GM12878 (cell line): ENCODE data around the gene PHB1. TPM values are rescaled to one million over a fixed set of nuclear protein-coding genes. Genes with fewer than 3 reads are reported as not detected.

Experiments
- ATAC-seq: fragments of 200-7000 bp; cut with Tn5 transposase; 3 replicates; pipeline ENCODE4 v1.9.1; 2020; ENCODE audit warnings: mild to moderate bottlenecking, moderate library complexity
- BruUV-seq: library from RNA; stranded (reverse); fragments of 400-500 nt; replicated peaks from 2 replicates; lab custom pipeline; 2021; lab: Mats Ljungman, UMichigan
- CTCF ChIA-PET: fragments of 300-600 bp; sonication (Branson Sonifier 250); formaldehyde crosslinking; extraction: SDS; loops from one replicate; lab custom pipeline; 2021; ENCODE audit warnings: inconsistent platforms; lab: Yijun Ruan, JAX
- POLR2A ChIA-PET: fragments of 350-600 bp; formaldehyde crosslinking; extraction: SDS; loops from one replicate; lab custom pipeline; 2021; ENCODE audit warnings: inconsistent platforms; lab: Charles Lee
- RAD21 ChIA-PET: fragments of 300-600 bp; sonication (Branson Sonifier 250); formaldehyde crosslinking; loops from one replicate; lab custom pipeline; 2023; ENCODE audit warnings: antibody characterized with exemption; ENCODE audit not compliant: unreplicated experiment; lab: Charles Lee
- SMC1A ChIA-PET: fragments of 300-600 bp; sonication (Branson Sonifier 250); formaldehyde crosslinking; loops from one replicate; lab custom pipeline; 2023; ENCODE audit not compliant: unreplicated experiment, uncharacterized antibody; lab: Charles Lee
- DNase-seq: peaks from one replicate; pipeline ENCODE4 v3.0.0-alpha.2; 2011; ENCODE audit warnings: low read depth, low spot score
- FAIRE-seq: peaks from 3 replicates; lab custom pipeline; 2011; peaks lifted over from hg19 to GRCh38; lab: Jason Lieb, UNC
- H2AFZ ChIP-seq: 2 replicates; pipeline ENCODE4 v1.6.0; 2011; ENCODE audit warnings: low read depth, low read length, control low read depth; ENCODE audit not compliant: control insufficient read depth
- H3K27ac ChIP-seq: 2 replicates; pipeline ENCODE4 v1.5.1; 2011; ENCODE audit warnings: control low read depth; ENCODE audit not compliant: control insufficient read depth, insufficient read depth
- H3K27me3 ChIP-seq, 2 experiments: replicated peaks in 1 of 2; 2 replicates each; pipeline versions ENCODE4 v1.6.0 to v1.6.1; 2011; ENCODE audit warnings: low read length in 1 of 2; ENCODE audit not compliant: control insufficient read depth in 2 of 2, insufficient read depth in 2 of 2
- H3K36me3 ChIP-seq, 2 experiments: 2 replicates each; pipeline ENCODE4 v1.5.1; 2011; ENCODE audit warnings: low read length in 1 of 2; ENCODE audit not compliant: control insufficient read depth in 2 of 2, insufficient read depth in 2 of 2
- H3K4me1 ChIP-seq: 2 replicates; pipeline ENCODE4 v1.6.1; 2011; ENCODE audit warnings: mild to moderate bottlenecking, low read length, moderate library complexity, mixed read lengths; ENCODE audit not compliant: control insufficient read depth, insufficient read depth
- H3K4me2 ChIP-seq: 2 replicates; pipeline ENCODE4 v1.6.0; 2011; ENCODE audit warnings: control low read depth; ENCODE audit not compliant: control insufficient read depth, insufficient read depth
- H3K4me3 ChIP-seq: fragments of 200-600 bp; sonication (generic); 2 replicates; pipeline ENCODE4 v1.5.1; 2016
- H3K79me2 ChIP-seq: 2 replicates; pipeline ENCODE4 v1.6.0; 2011; ENCODE audit warnings: low read length; ENCODE audit not compliant: control insufficient read depth, insufficient read depth
- H3K9ac ChIP-seq: 2 replicates; pipeline ENCODE4 v1.8.0; 2011; ENCODE audit warnings: low read length, control low read depth, mixed read lengths; ENCODE audit not compliant: control insufficient read depth, insufficient read depth
- H3K9me3 ChIP-seq: replicated peaks from 3 replicates; pipeline ENCODE4 v1.5.1; 2011; ENCODE audit warnings: mild to moderate bottlenecking, low read length; ENCODE audit not compliant: control insufficient read depth, insufficient read depth
- H4K20me1 ChIP-seq: 2 replicates; pipeline ENCODE4 v1.6.0; 2011; ENCODE audit not compliant: control insufficient read depth, insufficient read depth
- CBX5 ChIP-seq: sonication (generic); IDR thresholded peaks from 2 replicates; pipeline ENCODE4 v1.6.1; 2016; ENCODE audit warnings: low read depth, moderate library complexity, mild to moderate bottlenecking, inconsistent platforms
- MYB ChIP-seq: fragments of 150-350 bp; IDR thresholded peaks from 2 replicates; pipeline ENCODE4 v1.6.1; 2014; ENCODE audit warnings: mild to moderate bottlenecking, low read depth, low read length, borderline replicate concordance
- RELA ChIP-seq: fragments of 450-650 bp; IDR thresholded peaks from 2 replicates; pipeline ENCODE4 v1.8.0; 2014; ENCODE audit warnings: borderline replicate concordance; ENCODE audit not compliant: partially characterized antibody
- SIX5 ChIP-seq: IDR thresholded peaks from 2 replicates; pipeline ENCODE4 v1.6.1; 2011; ENCODE audit warnings: mild to moderate bottlenecking, low read depth, low read length, moderate library complexity; ENCODE audit not compliant: severe bottlenecking
- SMAD1 ChIP-seq: fragments of 450-650 bp; IDR thresholded peaks from 2 replicates; pipeline ENCODE4 v1.6.1; 2018; ENCODE audit warnings: mild to moderate bottlenecking, low read depth; ENCODE audit not compliant: partially characterized antibody
- ZBTB40 ChIP-seq: fragments of 450-650 bp; IDR thresholded peaks from 2 replicates; pipeline ENCODE4 v1.6.1; 2016; ENCODE audit warnings: mild to moderate bottlenecking, moderate library complexity, borderline replicate concordance
- WGBS: methylation state at CpG from one replicate; pipeline ENCODE4 v1.1.6; 2016; ENCODE audit warnings: low lambda C conversion rate; ENCODE audit not compliant: insufficient replicate concordance, insufficient coverage; ENCODE audit errors: missing lambda C conversion rate; 5-methylcytosine and 5-hydroxymethylcytosine counted together
- in situ Hi-C: fragments of 300-500 bp; cut with MboI; formaldehyde crosslinking; loops from 9 replicates; pipeline ENCODE4 v1.14.3; 2018; ENCODE audit warnings: mixed read lengths
- intact Hi-C: fragments of 100-400 bp; cut with micrococcal nuclease; formaldehyde crosslinking; loops from one replicate; pipeline ENCODE4 v1.14.2; 2022; ENCODE audit not compliant: unreplicated experiment
- polyA plus RNA-seq, 11 experiments: library from polyadenylated mRNA; depleted of rRNA in 4 of 11; unstranded in 6 of 11; stranded (reverse) in 5 of 11; fragments of >200 nt; fragmentation: Nextera tagmentation in 4 of 11; fragmentation: Illumina TruSeq in 1 of 11; extraction: Ambion mirVana in 4 of 11; extraction: Trizol in 1 of 11; gene quantifications; 1 replicate in 1 of 11; 2 replicates in 10 of 11; pipeline versions ENCODE4 v1.2.1 to v1.2.3, GENCODE V29; 2011 to 2016; ENCODE audit warnings: inconsistent platforms in 2 of 11, missing spikeins in 2 of 11, low read depth in 1 of 11
- total RNA-seq, 4 experiments: library from RNA; depleted of rRNA in 3 of 4; stranded (reverse); fragments of >200 nt in 3 of 4; fragmentation: Illumina TruSeq in 1 of 4; extraction: Trizol in 1 of 4; gene quantifications; 2 replicates each; pipeline versions ENCODE4 v1.2.1 to v1.2.3, GENCODE V29; 2013 to 2021
- TF ChIP-seq, protein P1 (sequence below): fragments of 450-650 bp; IDR thresholded peaks from 2 replicates; pipeline ENCODE4 v1.6.1; 2017; ENCODE audit warnings: mild to moderate bottlenecking, moderate library complexity

The PHB1 gene
- total and polyA plus RNA-seq, 10 of the 15 experiments (the other 5 are each of a cell fraction or from before 2014, with no cell fraction given), result 117 to 466 (median 248) TPM

- Histone ChIP-seq H3K4me1 (peaks cover 2% of the 10 kb centered on the region; the same call in 1 of the 2 replicates), H3K4me2 (no peak overlapping the region), H3K27ac (no peak overlapping the region), H3K9ac (no peak overlapping the region), H4K20me1 (no peaks in the 10 kb centered on the region), H3K4me3 (no peak overlapping the region), H3K27me3 (no peaks in the 10 kb centered on the region; a peak in 1 of 4 replicates), H3K79me2 (no peaks in the 10 kb centered on the region), H3K9me3 (no peaks in the 10 kb centered on the region; the same call in 1 of the 3 replicates), H2AFZ (no peak overlapping the region), H3K36me3 (no peaks in the 10 kb centered on the region)
- TF ChIP-seq SIX5, result no peak
- TF ChIP-seq, protein P1, sequence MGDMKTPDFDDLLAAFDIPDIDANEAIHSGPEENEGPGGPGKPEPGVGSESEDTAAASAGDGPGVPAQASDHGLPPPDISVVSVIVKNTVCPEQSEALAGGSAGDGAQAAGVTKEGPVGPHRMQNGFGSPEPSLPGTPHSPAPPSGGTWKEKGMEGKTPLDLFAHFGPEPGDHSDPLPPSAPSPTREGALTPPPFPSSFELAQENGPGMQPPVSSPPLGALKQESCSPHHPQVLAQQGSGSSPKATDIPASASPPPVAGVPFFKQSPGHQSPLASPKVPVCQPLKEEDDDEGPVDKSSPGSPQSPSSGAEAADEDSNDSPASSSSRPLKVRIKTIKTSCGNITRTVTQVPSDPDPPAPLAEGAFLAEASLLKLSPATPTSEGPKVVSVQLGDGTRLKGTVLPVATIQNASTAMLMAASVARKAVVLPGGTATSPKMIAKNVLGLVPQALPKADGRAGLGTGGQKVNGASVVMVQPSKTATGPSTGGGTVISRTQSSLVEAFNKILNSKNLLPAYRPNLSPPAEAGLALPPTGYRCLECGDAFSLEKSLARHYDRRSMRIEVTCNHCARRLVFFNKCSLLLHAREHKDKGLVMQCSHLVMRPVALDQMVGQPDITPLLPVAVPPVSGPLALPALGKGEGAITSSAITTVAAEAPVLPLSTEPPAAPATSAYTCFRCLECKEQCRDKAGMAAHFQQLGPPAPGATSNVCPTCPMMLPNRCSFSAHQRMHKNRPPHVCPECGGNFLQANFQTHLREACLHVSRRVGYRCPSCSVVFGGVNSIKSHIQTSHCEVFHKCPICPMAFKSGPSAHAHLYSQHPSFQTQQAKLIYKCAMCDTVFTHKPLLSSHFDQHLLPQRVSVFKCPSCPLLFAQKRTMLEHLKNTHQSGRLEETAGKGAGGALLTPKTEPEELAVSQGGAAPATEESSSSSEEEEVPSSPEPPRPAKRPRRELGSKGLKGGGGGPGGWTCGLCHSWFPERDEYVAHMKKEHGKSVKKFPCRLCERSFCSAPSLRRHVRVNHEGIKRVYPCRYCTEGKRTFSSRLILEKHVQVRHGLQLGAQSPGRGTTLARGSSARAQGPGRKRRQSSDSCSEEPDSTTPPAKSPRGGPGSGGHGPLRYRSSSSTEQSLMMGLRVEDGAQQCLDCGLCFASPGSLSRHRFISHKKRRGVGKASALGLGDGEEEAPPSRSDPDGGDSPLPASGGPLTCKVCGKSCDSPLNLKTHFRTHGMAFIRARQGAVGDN, result no peak
- no peak for TF ChIP-seq CBX5
- TF ChIP-seq ZBTB40, result no peak
- no peak for TF ChIP-seq RELA
- no peak for TF ChIP-seq SMAD1
- no peak for TF ChIP-seq MYB
- intact Hi-C loops (no loop called here), in situ Hi-C loops (no loop called here)
- ChIA-PET POLR2A (no interaction called here), CTCF (no interaction called here), SMC1A (no interaction called here), RAD21 (no interaction called here)
- ATAC-seq (no peak), FAIRE-seq (no peak), DNase-seq (no peak)
- 78% methylated on average over 7 of the region's 7 CpGs for WGBS
- no TSS peak for BruUV-seq
These were observed 32.1 kb downstream of the PHB1 start for GRCh38 chr17:49382556-49382955.
